Measurements from ENCODE around the gene ANGPTL7.

DNA sequence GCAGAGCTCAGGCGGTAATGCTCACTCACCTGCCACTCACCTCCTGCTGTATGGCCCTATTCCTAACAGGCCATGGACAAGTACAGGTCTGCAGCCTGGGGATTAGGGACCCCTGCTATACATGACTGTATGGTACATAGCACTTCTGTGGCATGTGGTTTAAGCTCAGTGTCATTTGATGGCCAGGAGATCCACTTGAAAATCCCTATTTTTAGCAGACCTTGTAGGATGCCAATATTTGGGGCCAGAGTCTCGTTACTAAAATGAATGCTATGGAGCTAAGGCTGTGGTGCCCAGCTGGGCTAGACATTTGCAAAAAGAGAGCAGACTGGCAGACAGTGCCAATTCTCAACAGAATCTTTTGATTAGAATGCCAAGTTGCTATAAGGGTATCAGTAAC lies 1.7 kb upstream of the ANGPTL7 start:
- TF ChIP-seq, protein P1, sequence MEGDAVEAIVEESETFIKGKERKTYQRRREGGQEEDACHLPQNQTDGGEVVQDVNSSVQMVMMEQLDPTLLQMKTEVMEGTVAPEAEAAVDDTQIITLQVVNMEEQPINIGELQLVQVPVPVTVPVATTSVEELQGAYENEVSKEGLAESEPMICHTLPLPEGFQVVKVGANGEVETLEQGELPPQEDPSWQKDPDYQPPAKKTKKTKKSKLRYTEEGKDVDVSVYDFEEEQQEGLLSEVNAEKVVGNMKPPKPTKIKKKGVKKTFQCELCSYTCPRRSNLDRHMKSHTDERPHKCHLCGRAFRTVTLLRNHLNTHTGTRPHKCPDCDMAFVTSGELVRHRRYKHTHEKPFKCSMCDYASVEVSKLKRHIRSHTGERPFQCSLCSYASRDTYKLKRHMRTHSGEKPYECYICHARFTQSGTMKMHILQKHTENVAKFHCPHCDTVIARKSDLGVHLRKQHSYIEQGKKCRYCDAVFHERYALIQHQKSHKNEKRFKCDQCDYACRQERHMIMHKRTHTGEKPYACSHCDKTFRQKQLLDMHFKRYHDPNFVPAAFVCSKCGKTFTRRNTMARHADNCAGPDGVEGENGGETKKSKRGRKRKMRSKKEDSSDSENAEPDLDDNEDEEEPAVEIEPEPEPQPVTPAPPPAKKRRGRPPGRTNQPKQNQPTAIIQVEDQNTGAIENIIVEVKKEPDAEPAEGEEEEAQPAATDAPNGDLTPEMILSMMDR (IDR thresholded peaks at IDR 0.05) = no peak
- TF ChIP-seq EP300 (IDR thresholded peaks at IDR 0.05) (no peak), POLR2A (IDR thresholded peaks at IDR 0.05; ENCODE audit: low read depth) (no peak), POLR2AphosphoS5 (IDR thresholded peaks at IDR 0.05) (no peak)
